Osteoblast (primary cell): Measurements from ENCODE around the gene C5orf47. TPM values are rescaled to one million over a fixed set of nuclear protein-coding genes. Genes with fewer than 3 reads are reported as not detected.

ENCODE experiments used
- DNase-seq: peaks from one replicate; pipeline ENCODE4 v3.0.0; 2011; ENCODE audit warnings: low spot score, mixed read lengths; ENCODE audit not compliant: insufficient read length; ENCODE audit errors: missing footprints
- H2AFZ ChIP-seq: 2 replicates; pipeline ENCODE4 v1.6.0; 2011; ENCODE audit warnings: mild to moderate bottlenecking, low read length
- H3K27ac ChIP-seq: 2 replicates; pipeline ENCODE4 v1.5.1; 2011; ENCODE audit warnings: mild to moderate bottlenecking, low read depth, low read length, moderate library complexity
- H3K27me3 ChIP-seq: 2 replicates; pipeline ENCODE4 v1.6.0; 2012; ENCODE audit warnings: mild to moderate bottlenecking, control low read depth, inconsistent platforms, low read length, moderate library complexity; ENCODE audit not compliant: insufficient read depth
- H3K36me3 ChIP-seq: 2 replicates; pipeline ENCODE4 v1.5.1; 2011; ENCODE audit warnings: mild to moderate bottlenecking, low read length, control low read depth, moderate library complexity; ENCODE audit not compliant: insufficient read depth
- H3K4me1 ChIP-seq: 2 replicates; pipeline ENCODE4 v1.5.1; 2011; ENCODE audit warnings: mild to moderate bottlenecking, low read length, control low read depth, moderate library complexity; ENCODE audit not compliant: insufficient read depth
- H3K4me2 ChIP-seq: 2 replicates; pipeline ENCODE4 v1.6.0; 2011; ENCODE audit warnings: mild to moderate bottlenecking, low read length; ENCODE audit not compliant: insufficient read depth
- H3K4me3 ChIP-seq: fragments of 200-600 bp; sonication (generic); 3 replicates; pipeline ENCODE4 v1.5.1; 2012; ENCODE audit warnings: mild to moderate bottlenecking, low read length, inconsistent platforms; ENCODE audit not compliant: insufficient read depth
- H3K79me2 ChIP-seq: 2 replicates; pipeline ENCODE4 v1.6.0; 2012; ENCODE audit warnings: mild to moderate bottlenecking, low read length, control low read depth, inconsistent platforms; ENCODE audit not compliant: insufficient read depth
- H3K9me3 ChIP-seq: 2 replicates; pipeline ENCODE4 v1.5.1; 2011; ENCODE audit warnings: low read depth, low read length, control low read depth
- H4K20me1 ChIP-seq: 2 replicates; pipeline ENCODE4 v1.6.0; 2012; ENCODE audit warnings: mild to moderate bottlenecking, low read length, control low read depth; ENCODE audit not compliant: insufficient read depth
- CTCF ChIP-seq: IDR thresholded peaks from 2 replicates; pipeline ENCODE4 v1.5.1; 2011; ENCODE audit warnings: mild to moderate bottlenecking, low read depth, low read length, moderate library complexity; ENCODE audit errors: extremely low read depth
- total RNA-seq: library from RNA; depleted of rRNA; stranded (reverse); fragments of >200 nt; gene quantifications from 2 replicates; pipeline ENCODE4 v1.2.3, GENCODE V29; 2012

The C5orf47 gene
- total RNA-seq, 1 donor, result not detected

- Histone ChIP-seq H3K79me2 (no peaks in the 10 kb centered on the region), H2AFZ (no peak overlapping the region), H3K4me3 (no peak overlapping the region), H4K20me1 (no peaks in the 10 kb centered on the region), H3K27me3 (no peaks in the 10 kb centered on the region), H3K36me3 (no peaks in the 10 kb centered on the region), H3K4me1 (peaks cover 12% of the 10 kb centered on the region), H3K27ac (no peak overlapping the region), H3K9me3 (no peaks in the 10 kb centered on the region), H3K4me2 (no peak overlapping the region)
- no peak for TF ChIP-seq CTCF
- no peak for DNase-seq
Measured at GRCh38 chr5:173961418-173961817, 27.6 kb upstream of the C5orf47 start.

- DNase-seq, result no peak
- no peak for TF ChIP-seq CTCF
- no peak overlapping the region for H3K4me3 ChIP-seq
- H3K4me1 ChIP-seq, result peaks cover 12% of the 10 kb centered on the region
- H3K27ac ChIP-seq, result peak overlapping the region; percentile 90
- H3K27me3 ChIP-seq, result no peaks in the 10 kb centered on the region
- H3K36me3 ChIP-seq, result no peaks in the 10 kb centered on the region
- no peaks in the 10 kb centered on the region for H3K9me3 ChIP-seq
- H3K79me2 ChIP-seq, result no peaks in the 10 kb centered on the region
- peak overlapping the region; percentile 83 for H3K4me2 ChIP-seq
- no peaks in the 10 kb centered on the region for H4K20me1 ChIP-seq
- no peak overlapping the region for H2AFZ ChIP-seq
Measured at GRCh38 chr5:173962436-173962972, 26.5 kb upstream of the C5orf47 start.

GRCh38 chr5:173963182-173963838, 25.7 kb upstream of the C5orf47 start:
- H3K79me2 ChIP-seq, result no peaks in the 10 kb centered on the region
- TF ChIP-seq CTCF, result no peak
- peak; percentile 96 for DNase-seq
- no peaks in the 10 kb centered on the region for H3K36me3 ChIP-seq
- H3K27ac ChIP-seq, result peak overlapping the region; percentile 90
- no peaks in the 10 kb centered on the region for H4K20me1 ChIP-seq
- no peaks in the 10 kb centered on the region for H3K9me3 ChIP-seq
- peak overlapping the region; percentile 64 for H3K4me3 ChIP-seq
- H3K27me3 ChIP-seq, result no peaks in the 10 kb centered on the region
- peak overlapping the region; percentile 68 for H2AFZ ChIP-seq
- peaks cover 12% of the 10 kb centered on the region for H3K4me1 ChIP-seq
- H3K4me2 ChIP-seq, result peak overlapping the region; percentile 83

GRCh38 chr5:173963867-173964441, 25.0 kb upstream of the C5orf47 start:
- Histone ChIP-seq H3K36me3 (no peaks in the 10 kb centered on the region), H3K4me3 (peak overlapping the region; percentile 64), H3K27me3 (no peaks in the 10 kb centered on the region), H3K4me2 (peak overlapping the region; percentile 83), H3K79me2 (no peaks in the 10 kb centered on the region), H3K27ac (peak overlapping the region; percentile 90), H3K9me3 (no peaks in the 10 kb centered on the region), H3K4me1 (peaks cover 12% of the 10 kb centered on the region), H4K20me1 (no peaks in the 10 kb centered on the region), H2AFZ (peak overlapping the region; percentile 68)
- DNase-seq, result peak; percentile 76
- no peak for TF ChIP-seq CTCF
